HEK293T (cell line): ENCODE results near the gene SLC17A8.

ENCODE experiments used
- ARNT ChIP-seq: fragments of 450-650 bp; IDR thresholded peaks from 2 replicates; pipeline ENCODE4 v1.6.1; 2017; ENCODE audit warnings: mild to moderate bottlenecking
- BHLHE40 ChIP-seq: fragments of 450-650 bp; IDR thresholded peaks from 2 replicates; pipeline ENCODE4 v1.6.1; 2016; ENCODE audit warnings: mild to moderate bottlenecking, moderate library complexity, borderline replicate concordance
- CTBP1 ChIP-seq: fragments of 450-650 bp; IDR thresholded peaks from 2 replicates; pipeline ENCODE4 v1.6.1; 2016; ENCODE audit warnings: borderline replicate concordance
- ELF4 ChIP-seq: fragments of 450-650 bp; IDR thresholded peaks from 2 replicates; pipeline ENCODE4 v1.6.1; 2017; ENCODE audit warnings: antibody characterized with exemption
- FOXM1 ChIP-seq: fragments of 450-650 bp; IDR thresholded peaks from 2 replicates; pipeline ENCODE4 v1.6.1; 2017; ENCODE audit warnings: mild to moderate bottlenecking, borderline replicate concordance
- HDGF ChIP-seq: fragments of 450-650 bp; IDR thresholded peaks from 2 replicates; pipeline ENCODE4 v1.6.1; 2017; ENCODE audit warnings: antibody characterized with exemption, borderline replicate concordance
- L3MBTL2 ChIP-seq: fragments of 450-650 bp; conservative IDR thresholded peaks from 2 replicates; pipeline ENCODE4 v1.6.1; 2016; ENCODE audit warnings: mild to moderate bottlenecking
- LEF1 ChIP-seq: fragments of 450-650 bp; IDR thresholded peaks from 2 replicates; pipeline ENCODE4 v1.6.1; 2017; ENCODE audit warnings: mild to moderate bottlenecking, borderline replicate concordance
- NFRKB ChIP-seq: fragments of 450-650 bp; IDR thresholded peaks from 2 replicates; pipeline ENCODE4 v1.6.1; 2016; ENCODE audit warnings: mild to moderate bottlenecking, moderate library complexity
- PKNOX1 ChIP-seq: fragments of 450-650 bp; IDR thresholded peaks from 2 replicates; pipeline ENCODE4 v1.6.1; 2016
- SP1 ChIP-seq: fragments of 450-650 bp; IDR thresholded peaks from 2 replicates; pipeline ENCODE4 v1.6.1; 2017
- SUZ12 ChIP-seq: fragments of 450-650 bp; IDR thresholded peaks from 2 replicates; pipeline ENCODE4 v1.6.1; 2016; ENCODE audit warnings: mild to moderate bottlenecking
- TARDBP ChIP-seq: fragments of 450-650 bp; IDR thresholded peaks from 2 replicates; pipeline ENCODE4 v1.6.1; 2016
- ZNF384 ChIP-seq: fragments of 450-650 bp; IDR thresholded peaks from 2 replicates; pipeline ENCODE4 v1.6.1; 2016

- TF ChIP-seq SUZ12 (no peak), FOXM1 (no peak), TARDBP (no peak), BHLHE40 (no peak), CTBP1 (no peak), ZNF384 (no peak), LEF1 (no peak), L3MBTL2 (no peak), NFRKB (no peak), ARNT (no peak), ELF4 (no peak), PKNOX1 (no peak), SP1 (no peak), HDGF (no peak)
Measured at GRCh38 chr12:100317371-100317770, 39.5 kb upstream of the SLC17A8 start.
